ENCODE measurements around the gene SAA2.
"Not testable (repeated sequence)": the region's sequence is repeated elsewhere in the genome, so short reads cannot be mapped to it uniquely, and the experiment has no call there.

Gene SAA2

GRCh38 chr11:18246379-18247190 is 1.9 kb downstream of the SAA2 start:
- DNase-seq: not testable (repeated sequence)

GRCh38 chr11:18245396-18245795 is 3.1 kb downstream of the SAA2 start:
- DNase-seq: no peak

- peak; percentile 51 for DNase-seq
Measured at GRCh38 chr11:18243783-18244362, 4.6 kb downstream of the SAA2 start.

DNA sequence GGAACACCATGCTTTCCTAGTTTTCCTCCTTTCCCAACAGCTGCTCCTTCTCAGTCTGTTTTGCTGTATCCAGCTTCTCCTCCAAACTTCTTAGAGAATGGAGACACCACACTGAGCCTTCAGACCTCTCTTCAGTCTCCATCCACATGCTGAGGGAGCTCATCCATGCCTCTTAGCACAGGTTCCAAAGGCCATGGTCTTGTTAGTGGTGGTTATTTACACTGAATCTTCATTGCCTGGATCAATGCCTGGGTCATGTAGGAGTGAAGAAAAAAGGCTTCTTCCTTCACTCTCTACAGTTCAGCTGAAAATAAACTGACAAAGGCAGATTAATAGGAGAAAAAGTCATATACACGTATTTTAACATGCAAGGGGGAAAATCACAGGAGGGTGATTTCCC is 8.8 kb downstream of the SAA2 start:
- DNase-seq: no peak

- no peak for DNase-seq
Measured at GRCh38 chr11:18236664-18237356, 11.7 kb downstream of the SAA2 start, which contains the start of gene SAA4. Gene SAA4 (minus strand): TSS chr11:18236802. CDS start chr11:18235926, 876 bp downstream.

DNA sequence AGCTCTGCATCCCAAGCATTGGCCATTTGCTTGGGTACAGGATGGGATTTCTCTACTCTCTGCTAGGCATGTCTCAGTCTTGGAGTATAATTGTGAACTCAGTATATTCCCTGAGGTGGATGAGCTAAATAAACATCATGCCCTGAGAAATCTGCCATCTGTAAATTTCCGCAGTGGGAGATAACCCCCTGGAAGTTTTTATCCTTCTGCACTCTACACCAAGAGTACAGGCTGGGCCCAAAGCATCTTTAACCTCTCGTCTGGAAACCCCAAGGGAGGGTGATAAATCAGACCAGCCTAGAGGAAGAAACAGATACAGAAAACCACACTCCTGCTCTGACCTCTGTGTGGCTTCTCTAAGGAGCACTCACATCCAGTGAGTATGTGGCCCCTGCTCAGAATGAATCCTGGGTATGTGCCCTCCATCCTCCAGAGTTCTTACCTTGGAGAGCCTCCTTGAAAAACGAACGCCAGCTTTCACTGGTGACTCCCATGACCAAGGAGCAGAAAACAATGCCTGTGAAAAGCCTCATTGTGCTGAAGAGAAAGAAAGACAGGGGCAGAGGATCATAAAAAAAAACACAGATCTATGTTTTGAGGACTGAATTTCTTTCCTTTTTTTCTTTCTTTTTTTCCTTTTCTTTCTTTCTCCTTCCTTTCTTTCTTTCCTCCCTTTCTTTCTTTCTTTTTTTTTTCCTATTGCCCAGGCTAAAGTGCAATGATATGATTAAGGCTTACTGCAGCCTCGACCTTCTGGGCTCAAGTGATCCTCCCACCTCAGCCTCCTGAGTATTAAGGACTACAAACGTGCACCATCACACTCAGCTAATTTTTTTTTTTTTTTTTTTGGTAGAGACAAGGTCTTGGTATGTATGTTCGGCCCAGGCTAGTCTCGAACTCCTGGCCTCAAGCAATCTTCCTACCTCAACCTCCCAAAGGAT is 12.8 kb downstream of the SAA2 start:
- DNase-seq: no peak

DNA sequence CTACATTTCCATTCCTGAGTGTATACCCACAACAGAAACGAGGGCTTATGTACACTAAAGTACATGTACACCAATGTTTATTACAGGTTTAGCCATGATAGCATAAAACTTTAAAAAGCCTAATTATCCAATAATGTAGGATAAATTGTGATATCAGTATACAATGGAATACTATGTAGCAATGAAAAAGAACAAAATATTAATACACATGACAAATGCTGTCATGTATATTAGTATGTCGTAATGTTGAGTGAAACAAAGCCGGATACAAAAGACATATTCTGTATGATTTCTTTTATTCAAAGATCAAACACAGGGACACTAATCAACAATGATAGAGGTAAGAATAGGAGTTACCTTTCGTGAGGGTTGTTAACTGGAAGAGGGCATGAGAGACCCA is 14.6 kb downstream of the SAA2 start:
- DNase-seq: no peak

- DNase-seq: no peak
Measured at GRCh38 chr11:18230859-18231258, 17.6 kb downstream of the SAA2 start.

GRCh38 chr11:18229501-18229900 is 19.0 kb downstream of the SAA2 start:
- no peak for DNase-seq

DNA sequence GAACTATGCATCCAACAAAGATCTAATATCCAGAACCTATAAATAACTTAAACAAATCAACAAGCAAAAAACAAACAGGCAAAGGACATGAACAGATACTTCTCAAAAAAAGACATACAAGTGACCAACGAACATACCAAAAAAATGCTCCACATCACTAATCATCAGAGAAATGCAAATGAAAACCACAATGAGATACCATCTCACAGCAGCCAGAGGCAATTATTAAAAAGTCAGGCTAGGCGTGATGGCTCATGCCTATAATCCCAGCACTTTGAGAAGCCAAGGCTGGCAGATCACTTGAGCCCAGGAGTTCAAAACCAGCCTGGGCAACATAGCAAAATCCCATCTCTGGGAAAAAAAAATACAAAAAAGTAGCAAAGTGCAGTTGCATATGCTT is 22.6 kb downstream of the SAA2 start:
- DNase-seq: no peak

DNA sequence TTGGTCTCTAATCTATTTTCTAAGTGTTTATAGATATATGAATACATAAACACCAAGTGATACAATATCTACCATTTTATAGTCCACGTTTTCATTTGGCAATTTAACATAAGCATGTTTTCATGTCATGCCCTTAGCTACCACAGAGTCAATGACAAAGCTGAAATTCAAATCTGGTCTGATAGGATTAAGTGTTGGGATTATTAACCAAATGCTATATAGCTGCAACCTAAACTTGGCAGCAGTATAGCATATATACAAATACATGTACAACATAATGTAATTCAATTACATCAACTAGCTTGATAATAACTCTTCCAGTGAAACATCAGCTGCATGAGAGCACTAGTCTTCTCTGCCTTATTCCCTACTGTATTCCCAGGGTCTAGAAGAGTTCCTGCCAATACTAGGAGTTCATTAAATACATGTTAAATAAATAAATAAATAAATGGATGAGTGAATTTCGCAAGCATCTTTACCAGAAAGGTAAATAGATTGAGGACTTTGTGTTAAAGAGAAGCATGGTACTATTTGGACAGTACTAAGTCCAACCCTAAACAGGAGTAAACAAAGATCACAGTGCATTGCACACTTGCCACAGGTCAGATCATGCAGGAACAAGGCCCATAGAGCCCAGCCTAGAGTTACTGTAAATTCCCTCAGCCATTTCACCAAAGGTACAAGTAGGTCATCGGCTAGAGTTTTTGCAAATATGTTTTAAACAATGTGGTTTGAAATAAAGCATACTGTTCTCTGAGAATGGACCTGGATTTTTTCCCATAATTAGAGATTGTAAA is 24.7 kb downstream of the SAA2 start:
- DNase-seq: no peak

- DNase-seq: no peak
Measured at GRCh38 chr11:18222814-18223421, 25.6 kb downstream of the SAA2 start.

- DNase-seq: no peak
Measured at GRCh38 chr11:18221274-18221876, 27.1 kb downstream of the SAA2 start.

- DNase-seq: no peak
Measured at GRCh38 chr11:18209058-18209457, 39.4 kb downstream of the SAA2 start.

DNA sequence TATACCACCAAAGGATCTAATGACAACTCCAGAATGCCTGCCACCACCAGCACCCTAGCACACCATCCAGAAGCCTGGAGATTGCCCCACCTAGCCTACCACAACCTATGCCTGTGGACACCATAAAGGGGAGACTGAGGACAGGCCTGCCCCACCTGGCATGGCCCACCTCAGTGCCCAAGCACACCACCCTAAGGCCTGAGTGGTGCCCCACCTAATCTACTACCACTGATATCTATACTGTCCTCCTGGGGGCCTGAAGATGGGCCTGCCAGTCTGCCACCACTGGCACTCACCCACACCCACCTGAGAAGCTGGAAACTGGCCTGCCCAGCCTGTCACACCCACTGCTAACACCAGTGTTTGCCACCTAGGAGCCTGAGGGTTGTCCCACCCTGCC is 43.7 kb downstream of the SAA2 start:
- no peak for DNase-seq

DNA sequence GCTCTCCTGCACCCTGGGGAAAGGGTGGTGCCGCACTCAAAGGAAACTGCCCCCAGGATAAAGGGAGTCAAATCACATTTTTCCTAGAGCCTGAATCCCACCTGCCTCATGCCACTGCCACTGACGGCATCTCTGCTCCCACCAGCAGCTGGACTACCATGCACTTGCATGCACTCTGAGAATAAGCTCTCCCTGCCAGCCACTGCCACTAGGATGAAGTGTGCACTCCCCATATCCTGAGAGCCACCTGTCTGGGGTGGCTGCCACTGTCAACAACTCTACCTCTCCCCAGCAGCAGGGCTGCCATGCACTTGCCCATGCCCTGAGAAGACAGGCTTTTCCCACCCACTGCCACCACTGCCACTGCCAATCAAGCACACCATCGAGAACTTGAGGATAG is 44.2 kb downstream of the SAA2 start:
- DNase-seq: no peak

GRCh38 chr11:18203723-18204122 is 44.7 kb downstream of the SAA2 start:
- DNase-seq: no peak

- DNase-seq: not testable (repeated sequence)
Measured at GRCh38 chr11:18197738-18198137, 50.7 kb downstream of the SAA2 start.

- DNase-seq: no peak
Measured at GRCh38 chr11:18196532-18196931, 51.9 kb downstream of the SAA2 start.
